TTC549 (cell line): Measurements from ENCODE around the gene FOXO1.

ENCODE experiments used
- FAIRE-seq: peaks from 2 replicates; lab custom pipeline; 2012; peaks lifted over from hg19 to GRCh38; lab: Jason Lieb, UNC

The FOXO1 gene

DNA sequence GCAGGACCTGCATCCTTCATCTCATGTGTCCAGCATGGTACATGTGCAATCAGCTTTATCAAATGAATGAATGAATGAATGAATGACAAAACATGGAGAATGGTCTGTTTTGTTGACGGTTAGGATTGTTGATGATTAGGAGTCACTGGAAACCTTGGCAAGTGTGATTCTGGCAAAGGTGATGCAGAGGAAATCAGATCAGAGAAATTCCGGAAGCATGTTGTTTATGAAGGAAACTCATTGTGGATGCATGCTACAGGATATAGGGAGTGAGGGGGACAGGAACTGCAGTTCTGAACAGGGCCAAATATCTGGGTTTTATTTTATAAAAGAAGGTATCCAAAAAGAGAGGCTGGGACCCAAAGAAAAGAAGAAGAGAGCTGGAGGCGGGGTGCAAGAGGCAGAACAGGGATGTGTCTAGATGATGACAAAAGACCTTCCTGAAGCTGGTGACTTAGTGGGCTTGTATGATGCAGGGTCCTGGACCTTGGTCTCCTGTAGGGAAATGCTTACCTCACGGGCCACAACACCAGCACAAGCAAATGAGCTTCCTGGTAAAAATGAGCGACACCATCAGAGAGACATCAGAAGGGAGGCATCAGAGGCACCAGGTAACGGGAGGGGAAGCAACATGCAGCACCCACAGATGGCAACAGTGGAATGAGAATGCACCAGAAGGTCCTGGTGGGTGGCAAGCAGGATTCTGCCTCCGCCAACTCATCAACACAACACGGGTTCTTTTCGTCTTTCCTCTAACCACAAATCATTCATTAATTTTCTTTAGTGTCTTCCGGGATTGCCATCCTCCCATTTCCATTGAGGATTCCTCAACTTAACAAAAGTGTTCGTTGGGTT, 159.6 kb downstream of the FOXO1 start:
- FAIRE-seq: no peak
